ENCODE results near the gene PPM1A. TPM values are rescaled to one million over a fixed set of nuclear protein-coding genes. Genes with fewer than 3 reads are reported as not detected.

The PPM1A gene
- total and polyA plus RNA-seq, 2 of the 8 experiments (the other 6 are each of a cell fraction or from before 2014, with no cell fraction given) = 14.0 to 51.2 TPM

DNA sequence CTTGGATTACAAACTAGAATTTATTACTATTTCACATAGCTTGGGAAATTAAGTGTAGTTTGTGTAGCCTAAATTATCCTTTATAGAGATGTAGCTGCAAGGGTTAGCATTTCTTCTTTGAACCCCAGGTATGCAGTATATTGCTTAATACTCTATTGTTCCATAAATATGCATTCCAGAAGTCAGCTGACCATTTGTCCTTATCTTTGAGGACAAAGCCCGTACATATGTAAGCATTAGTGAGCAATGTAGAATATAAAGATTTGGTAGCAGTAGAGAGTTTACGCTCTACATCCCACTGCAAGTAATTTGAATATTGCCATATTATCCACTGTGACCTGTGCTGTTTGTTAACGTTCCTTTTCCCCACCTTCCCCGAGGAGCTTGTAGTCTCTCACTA lies 26.9 kb downstream of the PPM1A start:
- no peak overlapping the region for H3K9ac ChIP-seq (replicated peaks in 1 of 4; ENCODE audit: extremely low read depth in 1 of 4, low read depth in 3 of 4, low read length in 3 of 4)
- no peak overlapping the region for H2BK20ac ChIP-seq (ENCODE audit: low read length)
- no peak overlapping the region for H3K23ac ChIP-seq (ENCODE audit: insufficient read length)
- no peak overlapping the region for H4K5ac ChIP-seq (ENCODE audit: insufficient read length, low read depth, low read length)
- no peak overlapping the region for H3K4me3 ChIP-seq (ENCODE audit: extremely low read depth in 1 of 4, insufficient read depth in 2 of 4, low read depth in 3 of 4, low read length in 4 of 4)
- 40% methylated on average over 4 of the region's 4 CpGs; no CpG with 5 or more reads in 1 of the 2 experiments for WGBS, 2 experiments (ENCODE audit: extremely low coverage in 1 of 2, insufficient coverage in 1 of 2, insufficient read length in 1 of 2, insufficient replicate concordance in 2 of 2, low coverage in 1 of 2, low lambda C conversion rate in 2 of 2, missing lambda C conversion rate in 1 of 2)
- no peaks in the 10 kb centered on the region; a peak in 1 of 8 replicates for H3K36me3 ChIP-seq (ENCODE audit: control insufficient read depth in 2 of 4, insufficient read depth in 4 of 4, low read length in 3 of 4)
- peaks cover 4% of the 10 kb centered on the region; the same call in 1 of the 2 replicates for H3K79me1 ChIP-seq (ENCODE audit: low read depth, low read length)
- no peak overlapping the region for H3K56ac ChIP-seq (replicated peaks; ENCODE audit: insufficient read length, low read depth, low read length)
- H2AFZ ChIP-seq (ENCODE audit: low read length) = no peak overlapping the region
- FAIRE-seq (no peak), DNase-seq (ENCODE audit: low read depth in 1 of 2, low spot score in 2 of 2) (no peak)
- H2BK5ac ChIP-seq (ENCODE audit: low read depth, low read length) = no peak overlapping the region
- H3K4me2 ChIP-seq (ENCODE audit: insufficient read depth in 1 of 2, low read depth in 2 of 2, low read length in 2 of 2) = 0 out of 4 replicates have a peak overlapping the region, but pooled peaks of 1 of the 2 experiments have one; percentile 10
- no peak overlapping the region for H2AK5ac ChIP-seq (ENCODE audit: low read depth, low read length)
- no peaks in the 10 kb centered on the region for H3K27me3 ChIP-seq (replicated peaks in 1 of 4; ENCODE audit: control insufficient read depth in 3 of 4, extremely low read depth in 1 of 4, insufficient read depth in 3 of 4, low read length in 3 of 4)
- H3K23me2 ChIP-seq (ENCODE audit: low read depth, low read length) = no peaks in the 10 kb centered on the region
- H2BK12ac ChIP-seq (ENCODE audit: low read depth, low read length) = no peak overlapping the region
- H2BK120ac ChIP-seq (replicated peaks; ENCODE audit: low read depth, low read length) = no peak overlapping the region
- TF ChIP-seq CBX5 (IDR thresholded peaks at IDR 0.05; ENCODE audit: low read depth, low read length) (no peak), CEBPB (IDR thresholded peaks at IDR 0.05; ENCODE audit: low read depth, low read length) (peak; percentile 78; the same call in 1 of the 2 replicates)
- POLR2A ChIA-PET (ENCODE audit: partially characterized antibody) = interaction anchor here (1.2 kb wide), 2 partner anchors 27 to 29 kb away, joined by 3 read pairs; partner anchors contain the start of gene PPM1A
- no peak overlapping the region for H4K91ac ChIP-seq (replicated peaks; ENCODE audit: insufficient read length, low read length)
- no peak overlapping the region for H3K4ac ChIP-seq (replicated peaks; ENCODE audit: insufficient read length, low read depth, low read length)
- CTCF ChIA-PET (ENCODE audit: partially characterized antibody) = interaction anchor here (0.6 to 4.0 kb wide), 7 partner anchors 10 to 213 kb away, joined by 3 to 29 read pairs (median 4); no protein-coding TSS in a partner anchor
- no peak overlapping the region for H4K8ac ChIP-seq (ENCODE audit: extremely low read depth, insufficient read depth, low read length)
- peaks cover 0 to 15% (median 12%) of the 10 kb centered on the region in 4 experiments; a peak in 5 of 7 replicates for H3K4me1 ChIP-seq (replicated peaks in 1 of 4; ENCODE audit: control insufficient read depth in 3 of 4, insufficient read depth in 4 of 4, low read length in 3 of 4)
- peaks cover 0 to 84% of the 10 kb centered on the region in 2 experiments; a peak in 2 of 4 replicates for H3K79me2 ChIP-seq (ENCODE audit: control insufficient read depth in 1 of 2, insufficient read depth in 2 of 2, low read length in 2 of 2)
- H3K18ac ChIP-seq (ENCODE audit: extremely low read depth, low read length) = no peak overlapping the region
- H2BK15ac ChIP-seq (ENCODE audit: low read length) = no peak overlapping the region
- no peak overlapping the region for H3K14ac ChIP-seq (ENCODE audit: insufficient read length)
- H3K27ac ChIP-seq (ENCODE audit: low read depth, low read length) = no peak overlapping the region
- no peaks in the 10 kb centered on the region for H3K9me3 ChIP-seq (ENCODE audit: insufficient read depth in 2 of 2, low read depth in 1 of 2, low read length in 1 of 2)
- peaks cover 0 to 2% of the 10 kb centered on the region in 2 experiments for H4K20me1 ChIP-seq (replicated peaks in 1 of 2; ENCODE audit: control insufficient read depth in 1 of 2, insufficient read depth in 2 of 2, low read length in 2 of 2)

Data from H1 (cell line).